ENCODE measurements around the gene LY6G6F. TPM values are rescaled to one million over a fixed set of nuclear protein-coding genes. Genes with fewer than 3 reads are reported as not detected.
A peak's percentile ranks its signal among the peaks of the same experiment; 100 is the strongest.

The LY6G6F gene
- total RNA-seq, 2 experiments from 2014 or later = not detected

- H3K36me3 Mint-ChIP-seq = peaks cover 18% of the 10 kb centered on the region
- CTCF ChIA-PET = interaction anchor here (0.6 to 2.6 kb wide), 3 partner anchors 8 to 77 kb away, joined by 3 to 11 read pairs (median 4); no protein-coding TSS in a partner anchor
- intact Hi-C loops (cut with micrococcal nuclease) = no loop called here
These were observed 14.3 kb upstream of the LY6G6F start for GRCh38 chr6:31692353-31692752.

GRCh38 chr6:31692886-31693285 is 13.8 kb upstream of the LY6G6F start:
- H3K27me3 Mint-ChIP-seq = no peaks in the 10 kb centered on the region
- no peak for DNase-seq
- peaks cover 12% of the 10 kb centered on the region for H3K4me1 Mint-ChIP-seq (ENCODE audit: low read depth)
- no peak overlapping the region for H3K4me3 Mint-ChIP-seq
- CTCF ChIA-PET = interaction anchor here (0.7 to 2.6 kb wide), 2 partner anchors 9 to 77 kb away, joined by 3 to 11 read pairs; no protein-coding TSS in a partner anchor
- intact Hi-C loops (cut with micrococcal nuclease) = no loop called here
- H3K36me3 Mint-ChIP-seq = peaks cover 19% of the 10 kb centered on the region
- H3K9me3 Mint-ChIP-seq = no peaks in the 10 kb centered on the region
- POLR2A ChIA-PET = no interaction called here
- no peak overlapping the region for H3K27ac Mint-ChIP-seq

More at GRCh38 chr6:31692353-31692752, 14.3 kb upstream of the LY6G6F start:
- Mint-ChIP-seq H3K4me1 (ENCODE audit: low read depth) (peaks cover 7% of the 10 kb centered on the region), H3K27me3 (no peaks in the 10 kb centered on the region), H3K9me3 (no peaks in the 10 kb centered on the region), H3K27ac (no peak overlapping the region), H3K4me3 (no peak overlapping the region)
- no peak for DNase-seq
- POLR2A ChIA-PET = no interaction called here

GRCh38 chr6:31693535-31693934 is 13.1 kb upstream of the LY6G6F start:
- ChIA-PET POLR2A (interaction anchor here (1.5 kb wide), 1 partner anchor 9 kb away, joined by 8 read pairs; no protein-coding TSS in a partner anchor), CTCF (interaction anchor here (2.6 kb wide), 1 partner anchor 76 kb away, joined by 11 read pairs; no protein-coding TSS in a partner anchor)
- no peak overlapping the region for H3K27ac Mint-ChIP-seq

GRCh38 chr6:31697555-31697954 is 9.1 kb upstream of the LY6G6F start:
- Mint-ChIP-seq H3K4me1 (ENCODE audit: low read depth) (peaks cover 23% of the 10 kb centered on the region), H3K27ac (peak overlapping the region; percentile 75), H3K9me3 (no peaks in the 10 kb centered on the region), H3K36me3 (peaks cover 19% of the 10 kb centered on the region), H3K27me3 (no peaks in the 10 kb centered on the region), H3K4me3 (no peak overlapping the region)
- peak; percentile 45 for DNase-seq
- CTCF ChIA-PET = interaction anchor here (0.7 kb wide), 1 partner anchor 72 kb away, joined by 4 read pairs; no protein-coding TSS in a partner anchor
- POLR2A ChIA-PET = no interaction called here
- intact Hi-C loops (cut with micrococcal nuclease) = no loop called here

More at GRCh38 chr6:31693535-31693934, 13.1 kb upstream of the LY6G6F start:
- H3K9me3 Mint-ChIP-seq = no peaks in the 10 kb centered on the region
- peaks cover 15% of the 10 kb centered on the region for H3K4me1 Mint-ChIP-seq (ENCODE audit: low read depth)
- no peak for DNase-seq
- H3K27me3 Mint-ChIP-seq = no peaks in the 10 kb centered on the region
- H3K4me3 Mint-ChIP-seq = no peak overlapping the region
- H3K36me3 Mint-ChIP-seq = peaks cover 19% of the 10 kb centered on the region
- intact Hi-C loops (cut with micrococcal nuclease) = no loop called here

GRCh38 chr6:31700740-31701401 is 5.8 kb upstream of the LY6G6F start:
- ChIA-PET CTCF (interaction anchor here (1.0 to 2.3 kb wide), 2 partner anchors 29 to 69 kb away, joined by 3 to 8 read pairs; partner anchors contain the start of gene DDAH2), POLR2A (no interaction called here)
- no peaks in the 10 kb centered on the region for H3K27me3 Mint-ChIP-seq

GRCh38 chr6:31701666-31702404 is 4.8 kb upstream of the LY6G6F start:
- POLR2A ChIA-PET = interaction anchor here (1.8 kb wide), 2 partner anchors 36 to 38 kb away, joined by 7 read pairs; partner anchors contain the start of gene MSH5
- Mint-ChIP-seq H3K9me3 (no peaks in the 10 kb centered on the region), H3K4me3 (peak overlapping the region; percentile 99), H3K36me3 (peaks cover 8% of the 10 kb centered on the region), H3K27me3 (no peaks in the 10 kb centered on the region), H3K27ac (peak overlapping the region; percentile 97), H3K4me1 (ENCODE audit: low read depth) (peaks cover 26% of the 10 kb centered on the region)
- CTCF ChIA-PET = interaction anchor here (1.0 to 2.3 kb wide), 2 partner anchors 28 to 68 kb away, joined by 3 to 8 read pairs; partner anchors contain the start of gene DDAH2
- no peak for DNase-seq
- intact Hi-C loops (cut with micrococcal nuclease) = loop anchor here (2.0 kb wide), 1 partner anchor 37 kb away; the partner anchor contains the start of gene GPANK1

More at GRCh38 chr6:31700740-31701401, 5.8 kb upstream of the LY6G6F start:
- Mint-ChIP-seq H3K27ac (peak overlapping the region; percentile 51), H3K36me3 (peaks cover 11% of the 10 kb centered on the region), H3K4me1 (ENCODE audit: low read depth) (peaks cover 26% of the 10 kb centered on the region), H3K9me3 (no peaks in the 10 kb centered on the region), H3K4me3 (no peak overlapping the region)
- intact Hi-C loops (cut with micrococcal nuclease) = no loop called here
- DNase-seq = no peak

GRCh38 chr6:31702405-31702818 is 4.3 kb upstream of the LY6G6F start:
- ChIA-PET POLR2A (interaction anchor here (0.6 to 1.8 kb wide), 4 partner anchors 29 to 50 kb away, joined by 3 to 7 read pairs (median 5); partner anchors contain the start of genes BAG6 and MSH5), CTCF (interaction anchor here (1.2 to 1.3 kb wide), 3 partner anchors 28 to 87 kb away, joined by 3 to 7 read pairs (median 5); no protein-coding TSS in a partner anchor)
- Mint-ChIP-seq H3K4me1 (ENCODE audit: low read depth) (peaks cover 24% of the 10 kb centered on the region), H3K27me3 (no peaks in the 10 kb centered on the region), H3K27ac (peak overlapping the region; percentile 97), H3K36me3 (peaks cover 8% of the 10 kb centered on the region), H3K9me3 (no peaks in the 10 kb centered on the region), H3K4me3 (peak overlapping the region; percentile 99)
- intact Hi-C loops (cut with micrococcal nuclease) = loop anchor here (2.0 kb wide), 1 partner anchor 38 kb away; the partner anchor contains the start of gene GPANK1
- DNase-seq = peak; percentile 71

- Mint-ChIP-seq H3K27ac (peak within 1 kb of the TSS; percentile 97), H3K4me1 (ENCODE audit: low read depth) (peaks cover 17% of the 10 kb centered on the region), H3K27me3 (no peaks in the 10 kb centered on the region), H3K9me3 (no peaks in the 10 kb centered on the region), H3K4me3 (peak within 1 kb of the TSS; percentile 99), H3K36me3 (peaks cover 3% of the 10 kb centered on the region)
- intact Hi-C loops (cut with micrococcal nuclease) = loop anchor here (1.0 to 2.0 kb wide), 3 partner anchors 35 to 160 kb away; partner anchors contain the start of gene GPANK1
- ChIA-PET CTCF (interaction anchor here (0.7 to 1.3 kb wide), 6 partner anchors 27 to 112 kb away, joined by 3 to 7 read pairs (median 3); partner anchors contain the start of genes HSPA1A, HSPA1L and LSM2), POLR2A (interaction anchor here (0.6 to 1.8 kb wide), 6 partner anchors 28 to 103 kb away, joined by 3 to 7 read pairs (median 3); partner anchors contain the start of genes BAG6, GPANK1 and MSH5)
- peak; percentile 99 for DNase-seq
These were observed 3.6 kb upstream of the LY6G6F start, which contains the start of gene ABHD16A for GRCh38 chr6:31702819-31703716. TSS of gene ABHD16A (minus strand) at chr6:31703324. CDS start at chr6:31703281, 43 bp downstream.

GRCh38 chr6:31705931-31706330 is 735 bp upstream of the LY6G6F start:
- H3K27me3 Mint-ChIP-seq = no peaks in the 10 kb centered on the region
- POLR2A ChIA-PET = no interaction called here
- intact Hi-C loops (cut with micrococcal nuclease) = no loop called here
- H3K36me3 Mint-ChIP-seq = peaks cover 3% of the 10 kb centered on the region
- no peak overlapping the region for H3K27ac Mint-ChIP-seq
- CTCF ChIA-PET = no interaction called here
- H3K4me1 Mint-ChIP-seq (ENCODE audit: low read depth) = peaks cover 13% of the 10 kb centered on the region
- DNase-seq = no peak
- no peak overlapping the region for H3K4me3 Mint-ChIP-seq
- H3K9me3 Mint-ChIP-seq = no peaks in the 10 kb centered on the region

- no peak overlapping the region for H3K27ac Mint-ChIP-seq
- POLR2A ChIA-PET = no interaction called here
- H3K27me3 Mint-ChIP-seq = no peaks in the 10 kb centered on the region
- DNase-seq = no peak
- intact Hi-C loops (cut with micrococcal nuclease) = no loop called here
- peaks cover under 1% of the 10 kb centered on the region for H3K36me3 Mint-ChIP-seq
- CTCF ChIA-PET = no interaction called here
- peaks cover 5% of the 10 kb centered on the region for H3K4me1 Mint-ChIP-seq (ENCODE audit: low read depth)
- H3K9me3 Mint-ChIP-seq = no peaks in the 10 kb centered on the region
- no peak overlapping the region for H3K4me3 Mint-ChIP-seq
These were observed 1.0 kb downstream of the LY6G6F start for GRCh38 chr6:31707701-31708100.

- Mint-ChIP-seq H3K4me3 (no peak overlapping the region), H3K27me3 (no peaks in the 10 kb centered on the region), H3K9me3 (no peaks in the 10 kb centered on the region), H3K36me3 (no peaks in the 10 kb centered on the region), H3K4me1 (ENCODE audit: low read depth) (peaks cover 4% of the 10 kb centered on the region), H3K27ac (no peak overlapping the region)
- intact Hi-C loops (cut with micrococcal nuclease) = no loop called here
- no peak for DNase-seq
- ChIA-PET POLR2A (no interaction called here), CTCF (no interaction called here)
These were observed 1.6 kb downstream of the LY6G6F start for GRCh38 chr6:31708224-31708623.
